H1 (cell line): ENCODE results near the gene CXCL17. TPM values are rescaled to one million over a fixed set of nuclear protein-coding genes. Genes with fewer than 3 reads are reported as not detected.

ENCODE experiments used
- CTCF ChIA-PET: fragments of 300-600 bp; sonication (Branson Sonifier 250); formaldehyde crosslinking; loops from one replicate; lab custom pipeline; 2021; ENCODE audit not compliant: partially characterized antibody; lab: Charles Lee
- POLR2A ChIA-PET: fragments of 300-600 bp; sonication (Branson Sonifier 250); formaldehyde crosslinking; loops from one replicate; lab custom pipeline; 2021; ENCODE audit warnings: inconsistent platforms; ENCODE audit not compliant: partially characterized antibody; lab: Charles Lee
- DNase-seq, 2 experiments: peaks; one replicate each; pipeline versions ENCODE4 v3.0.0 to v3.0.0-alpha.2; 2010 to 2022; ENCODE audit warnings: low spot score in 2 of 2, low read depth in 1 of 2, mixed read lengths in 1 of 2
- FAIRE-seq: peaks from 2 replicates; lab custom pipeline; 2011; peaks lifted over from hg19 to GRCh38; lab: Jason Lieb, UNC
- H2AFZ ChIP-seq: 2 replicates; pipeline ENCODE4 v1.8.1; 2012; ENCODE audit warnings: low read length, inconsistent platforms
- H2AK5ac ChIP-seq: 2 replicates; pipeline ENCODE4 v1.6.1; 2013; ENCODE audit warnings: low read depth, low read length
- H2BK120ac ChIP-seq: replicated peaks from 2 replicates; pipeline ENCODE3; 2013; ENCODE audit warnings: low read depth, low read length, inconsistent platforms
- H2BK12ac ChIP-seq: 2 replicates; pipeline ENCODE4 v1.6.1; 2013; ENCODE audit warnings: low read depth, low read length
- H2BK15ac ChIP-seq: 2 replicates; pipeline ENCODE4 v1.6.1; 2013; ENCODE audit warnings: low read length
- H2BK20ac ChIP-seq: 2 replicates; pipeline ENCODE4 v1.6.1; 2013; ENCODE audit warnings: low read length
- H2BK5ac ChIP-seq: 2 replicates; pipeline ENCODE4 v1.6.1; 2013; ENCODE audit warnings: low read depth, low read length
- H3K14ac ChIP-seq: 2 replicates; pipeline ENCODE4 v1.6.1; 2013; ENCODE audit warnings: inconsistent platforms; ENCODE audit not compliant: insufficient read length
- H3K18ac ChIP-seq: 2 replicates; pipeline ENCODE4 v1.6.1; 2013; ENCODE audit warnings: low read length; ENCODE audit errors: extremely low read depth
- H3K23ac ChIP-seq: 2 replicates; pipeline ENCODE4 v1.6.1; 2013; ENCODE audit warnings: inconsistent platforms; ENCODE audit not compliant: insufficient read length
- H3K23me2 ChIP-seq: 2 replicates; pipeline ENCODE4 v1.6.1; 2013; ENCODE audit warnings: low read depth, low read length
- H3K27ac ChIP-seq: 2 replicates; pipeline ENCODE4 v1.6.1; 2011; ENCODE audit warnings: low read depth, low read length, inconsistent platforms
- H3K27me3 ChIP-seq, 4 experiments: replicated peaks in 1 of 4; 1 replicate in 1 of 4; 2 replicates in 3 of 4; pipeline versions ENCODE4 v1.6.1 to v1.8.1; 2011 to 2013; ENCODE audit warnings: low read length in 3 of 4, mild to moderate bottlenecking in 3 of 4, inconsistent platforms in 2 of 4, mixed read lengths in 2 of 4, moderate library complexity in 1 of 4; ENCODE audit not compliant: control insufficient read depth in 3 of 4, insufficient read depth in 3 of 4; ENCODE audit errors: extremely low read depth in 1 of 4
- H3K36me3 ChIP-seq, 4 experiments: 2 replicates each; pipeline versions ENCODE4 v1.6.1 to v1.8.1; 2011 to 2013; ENCODE audit warnings: mild to moderate bottlenecking in 4 of 4, low read length in 3 of 4, moderate library complexity in 2 of 4, control low read depth in 1 of 4, inconsistent platforms in 1 of 4; ENCODE audit not compliant: insufficient read depth in 4 of 4, control insufficient read depth in 2 of 4
- H3K4ac ChIP-seq: replicated peaks from 2 replicates; pipeline ENCODE3; 2013; ENCODE audit warnings: low read length, low read depth, mixed read lengths, inconsistent platforms; ENCODE audit not compliant: insufficient read length
- H3K4me1 ChIP-seq, 4 experiments: replicated peaks in 1 of 4; 1 replicate in 1 of 4; 2 replicates in 3 of 4; pipeline versions ENCODE4 v1.6.1 to v1.8.1; 2011 to 2013; ENCODE audit warnings: low read length in 3 of 4, inconsistent platforms in 2 of 4, mixed read lengths in 1 of 4; ENCODE audit not compliant: insufficient read depth in 4 of 4, control insufficient read depth in 3 of 4
- H3K4me2 ChIP-seq, 2 experiments: 2 replicates each; pipeline versions ENCODE4 v1.6.1 to v1.8.1; 2011 to 2013; ENCODE audit warnings: low read depth in 2 of 2, low read length in 2 of 2, control low read depth in 1 of 2, inconsistent platforms in 1 of 2, mild to moderate bottlenecking in 1 of 2; ENCODE audit not compliant: insufficient read depth in 1 of 2
- H3K4me3 ChIP-seq, 4 experiments: fragments of 200-600, 300-600 bp in 1 of 4; sonication (generic), shearing (Covaris generic), sonication (Bioruptor Twin) in 1 of 4; 2 replicates each; pipeline versions ENCODE4 v1.5.1 to v1.8.1; 2011 to 2016; ENCODE audit warnings: low read length in 4 of 4, low read depth in 3 of 4, control low read depth in 2 of 4, inconsistent platforms in 2 of 4, mild to moderate bottlenecking in 2 of 4, mixed read lengths in 1 of 4, moderate library complexity in 1 of 4; ENCODE audit not compliant: insufficient read depth in 2 of 4; ENCODE audit errors: extremely low read depth in 1 of 4
- H3K56ac ChIP-seq: replicated peaks from 2 replicates; pipeline ENCODE3; 2013; ENCODE audit warnings: low read depth, mild to moderate bottlenecking, mixed read lengths, low read length, inconsistent platforms; ENCODE audit not compliant: insufficient read length
- H3K79me1 ChIP-seq: 2 replicates; pipeline ENCODE4 v1.6.1; 2013; ENCODE audit warnings: low read depth, low read length, control low read depth
- H3K79me2 ChIP-seq, 2 experiments: 2 replicates each; pipeline versions ENCODE4 v1.6.1 to v1.8.1; 2012 to 2013; ENCODE audit warnings: low read length in 2 of 2, mild to moderate bottlenecking in 2 of 2, inconsistent platforms in 1 of 2; ENCODE audit not compliant: insufficient read depth in 2 of 2, control insufficient read depth in 1 of 2
- H3K9ac ChIP-seq, 4 experiments: replicated peaks in 1 of 4; 1 replicate in 1 of 4; 2 replicates in 3 of 4; pipeline versions ENCODE4 v1.6.1 to v1.8.1; 2011 to 2013; ENCODE audit warnings: low read depth in 3 of 4, low read length in 3 of 4, control low read depth in 2 of 4, mild to moderate bottlenecking in 2 of 4, moderate library complexity in 2 of 4, inconsistent platforms in 1 of 4; ENCODE audit errors: extremely low read depth in 1 of 4
- H3K9me3 ChIP-seq, 2 experiments: 2 replicates each; pipeline versions ENCODE4 v1.6.1 to v1.8.1; 2012 to 2013; ENCODE audit warnings: mild to moderate bottlenecking in 2 of 2, moderate library complexity in 2 of 2, control low read depth in 1 of 2, inconsistent platforms in 1 of 2, low read depth in 1 of 2, low read length in 1 of 2, mixed read lengths in 1 of 2; ENCODE audit not compliant: insufficient read depth in 2 of 2
- H4K20me1 ChIP-seq, 2 experiments: replicated peaks in 1 of 2; 2 replicates each; pipeline versions ENCODE3 to v1.8.1; 2011 to 2013; ENCODE audit warnings: inconsistent platforms in 2 of 2, low read length in 2 of 2, mild to moderate bottlenecking in 1 of 2; ENCODE audit not compliant: insufficient read depth in 2 of 2, control insufficient read depth in 1 of 2
- H4K5ac ChIP-seq: 2 replicates; pipeline ENCODE4 v1.6.1; 2013; ENCODE audit warnings: low read length, low read depth, mixed read lengths, inconsistent platforms; ENCODE audit not compliant: insufficient read length
- H4K8ac ChIP-seq: 2 replicates; pipeline ENCODE4 v1.8.0; 2013; ENCODE audit warnings: mild to moderate bottlenecking, moderate library complexity, low read length, inconsistent platforms; ENCODE audit not compliant: insufficient read depth; ENCODE audit errors: extremely low read depth
- H4K91ac ChIP-seq: replicated peaks from 2 replicates; pipeline ENCODE3; 2013; ENCODE audit warnings: low read length, mixed read lengths, inconsistent platforms; ENCODE audit not compliant: insufficient read length
- RAD21 ChIP-seq, 2 experiments: IDR thresholded peaks in 1 of 2; conservative IDR thresholded peaks in 1 of 2; 2 replicates each; pipeline ENCODE4 v1.6.1; 2011; ENCODE audit warnings: low read depth in 2 of 2, low read length in 2 of 2, improper control_type of control experiment in 1 of 2, inconsistent platforms in 1 of 2, mild to moderate bottlenecking in 1 of 2, moderate library complexity in 1 of 2
- SAP30 ChIP-seq: fragments of 300-600 bp; sonication (generic); IDR thresholded peaks from 2 replicates; pipeline ENCODE4 v1.7.1; 2012; ENCODE audit warnings: low read length, moderate library complexity, mild to moderate bottlenecking, inconsistent platforms; ENCODE audit not compliant: insufficient read depth, insufficient replicate concordance
- SUZ12 ChIP-seq: fragments of 200-600 bp; sonication (generic); IDR thresholded peaks from 2 replicates; pipeline ENCODE4 v1.6.1; 2012; ENCODE audit warnings: mild to moderate bottlenecking, inconsistent platforms, low read length, moderate library complexity, mixed read lengths
- WGBS, 2 experiments: shearing (Covaris generic) in 1 of 2; methylation state at CpG; one replicate each; pipeline versions ENCODE4 v1.1.6 to v1.1.7; 2013 to 2015; ENCODE audit warnings: low lambda C conversion rate in 2 of 2, mixed read lengths in 2 of 2, inconsistent platforms in 1 of 2, low coverage in 1 of 2, missing lambda C conversion rate in 1 of 2; ENCODE audit not compliant: insufficient replicate concordance in 2 of 2, insufficient coverage in 1 of 2, insufficient read length in 1 of 2; ENCODE audit errors: extremely low coverage in 1 of 2, missing lambda C conversion rate in 1 of 2; 5-methylcytosine and 5-hydroxymethylcytosine counted together
- polyA plus RNA-seq, 7 experiments: library from polyadenylated mRNA; depleted of rRNA in 3 of 7; stranded (reverse) in 5 of 7; unstranded in 2 of 7; fragments of >200 nt in 5 of 7; fragments of 200-250 nt in 2 of 7; gene quantifications; 1 replicate in 5 of 7; 2 replicates in 1 of 7; 4 replicates in 1 of 7; pipeline versions ENCODE4 v1.2.1 to v1.2.3, GENCODE V29; 2011 to 2013; ENCODE audit warnings: missing spikeins in 2 of 7, mixed read lengths in 2 of 7
- total RNA-seq: library from RNA; stranded (reverse); fragmentation: NEBNext Ultra II Directional; extraction: Animal tissue kit (Norgen Biotek cat#: 25700); gene quantifications from 2 replicates; pipeline ENCODE4 v1.2.1, GENCODE V29; 2021
- TF ChIP-seq, protein P1 (sequence below), 3 experiments: IDR thresholded peaks; 1 replicate in 2 of 3; 2 replicates in 1 of 3; pipeline versions ENCODE4 v1.5.1 to v1.6.1; 2011; ENCODE audit warnings: low read length in 3 of 3, mild to moderate bottlenecking in 3 of 3, inconsistent platforms in 2 of 3, low read depth in 1 of 3, moderate library complexity in 1 of 3; ENCODE audit not compliant: insufficient read depth in 1 of 3; ENCODE audit errors: control extremely low read depth in 1 of 3

CXCL17 gene
- total and polyA plus RNA-seq, 2 of the 8 experiments (the other 6 are each of a cell fraction or from before 2014, with no cell fraction given), result not detected

- Histone ChIP-seq H3K23me2 (peaks cover 7% of the 10 kb centered on the region; the same call in 1 of the 2 replicates), H3K18ac (0 out of 2 replicates have a peak overlapping the region, but pooled peaks have one; percentile 55), H3K4me1 (peaks cover 0 to 13% (median 4%) of the 10 kb centered on the region in 4 experiments; a peak in 5 of 7 replicates), H3K56ac (no peak overlapping the region), H4K5ac (no peak overlapping the region), H2BK15ac (peak overlapping the region; percentile 65; the same call in 1 of the 2 replicates), H2BK20ac (no peak overlapping the region; the same call in 1 of the 2 replicates), H3K36me3 (no peaks in the 10 kb centered on the region), H3K4me3 (no peak overlapping the region), H3K4ac (no peak overlapping the region), H2BK5ac (no peak overlapping the region), H2BK12ac (no peak overlapping the region), H2AK5ac (no peak overlapping the region), H3K14ac (no peak overlapping the region), H3K27me3 (peaks cover 13 to 41% (median 36%) of the 10 kb centered on the region in 4 experiments), H3K9ac (no peak overlapping the region), H4K20me1 (peaks cover 7 to 14% of the 10 kb centered on the region in 2 experiments), H3K79me1 (no peaks in the 10 kb centered on the region), H2AFZ (no peak overlapping the region), H4K91ac (no peak overlapping the region), H3K23ac (no peak overlapping the region), H3K4me2 (0 out of 4 replicates have a peak overlapping the region, but pooled peaks of 1 of the 2 experiments have one; percentile 4), H3K9me3 (peaks cover 4 to 9% of the 10 kb centered on the region in 2 experiments), H4K8ac (no peak overlapping the region), H2BK120ac (no peak overlapping the region), H3K27ac (no peak overlapping the region), H3K79me2 (no peaks in the 10 kb centered on the region)
- 82% methylated on average over 12 of the region's 13 CpGs; no CpG with 5 or more reads in 1 of the 2 experiments for WGBS, 2 experiments
- CTCF ChIA-PET, result interaction anchor here (0.8 to 10.3 kb wide), 11 partner anchors 11 to 285 kb away, joined by 3 to 101 read pairs (median 3); partner anchors contain the start of gene CXCL17
- DNase-seq (peak in 1 of 2 experiments; percentile 63), FAIRE-seq (no peak)
- TF ChIP-seq SUZ12 (0 out of 2 replicates have a peak, but pooled peaks have one; percentile 28), RAD21 (IDR thresholded peaks at IDR 0.05 in 1 of 2, conservative IDR thresholded peaks at IDR 0.05 in 1 of 2; ENCODE audit: low read depth in 2 of 2, low read length in 2 of 2) (peak in 1 of 2 experiments; percentile 27; a peak in 1 of 4 replicates), SAP30 (no peak)
- TF ChIP-seq, protein P1, sequence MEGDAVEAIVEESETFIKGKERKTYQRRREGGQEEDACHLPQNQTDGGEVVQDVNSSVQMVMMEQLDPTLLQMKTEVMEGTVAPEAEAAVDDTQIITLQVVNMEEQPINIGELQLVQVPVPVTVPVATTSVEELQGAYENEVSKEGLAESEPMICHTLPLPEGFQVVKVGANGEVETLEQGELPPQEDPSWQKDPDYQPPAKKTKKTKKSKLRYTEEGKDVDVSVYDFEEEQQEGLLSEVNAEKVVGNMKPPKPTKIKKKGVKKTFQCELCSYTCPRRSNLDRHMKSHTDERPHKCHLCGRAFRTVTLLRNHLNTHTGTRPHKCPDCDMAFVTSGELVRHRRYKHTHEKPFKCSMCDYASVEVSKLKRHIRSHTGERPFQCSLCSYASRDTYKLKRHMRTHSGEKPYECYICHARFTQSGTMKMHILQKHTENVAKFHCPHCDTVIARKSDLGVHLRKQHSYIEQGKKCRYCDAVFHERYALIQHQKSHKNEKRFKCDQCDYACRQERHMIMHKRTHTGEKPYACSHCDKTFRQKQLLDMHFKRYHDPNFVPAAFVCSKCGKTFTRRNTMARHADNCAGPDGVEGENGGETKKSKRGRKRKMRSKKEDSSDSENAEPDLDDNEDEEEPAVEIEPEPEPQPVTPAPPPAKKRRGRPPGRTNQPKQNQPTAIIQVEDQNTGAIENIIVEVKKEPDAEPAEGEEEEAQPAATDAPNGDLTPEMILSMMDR (IDR thresholded peaks at IDR 0.05; ENCODE audit: control extremely low read depth in 1 of 3, insufficient read depth in 1 of 3, low read depth in 1 of 3, low read length in 3 of 3), result peak; percentile 36 to 49 (median 38); a peak in 3 of 4 replicates
- POLR2A ChIA-PET, result interaction anchor here (0.5 to 3.1 kb wide), 11 partner anchors 9 to 1897 kb away, joined by 3 to 24 read pairs (median 6); no protein-coding TSS in a partner anchor
Observed at GRCh38 chr19:42424712-42425131, 18.0 kb downstream of the CXCL17 start.
